NCI-H82 treated with DMSO at 0.1 percent for 48 hours (cell line): ENCODE data around the gene SIT1.

Experiments used
- DNase-seq: peaks from one replicate; lab custom pipeline; 2025; ENCODE audit not compliant: unreplicated experiment; lab: John Stamatoyannopoulos, UW

SIT1 gene, protein sequence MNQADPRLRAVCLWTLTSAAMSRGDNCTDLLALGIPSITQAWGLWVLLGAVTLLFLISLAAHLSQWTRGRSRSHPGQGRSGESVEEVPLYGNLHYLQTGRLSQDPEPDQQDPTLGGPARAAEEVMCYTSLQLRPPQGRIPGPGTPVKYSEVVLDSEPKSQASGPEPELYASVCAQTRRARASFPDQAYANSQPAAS

DNA sequence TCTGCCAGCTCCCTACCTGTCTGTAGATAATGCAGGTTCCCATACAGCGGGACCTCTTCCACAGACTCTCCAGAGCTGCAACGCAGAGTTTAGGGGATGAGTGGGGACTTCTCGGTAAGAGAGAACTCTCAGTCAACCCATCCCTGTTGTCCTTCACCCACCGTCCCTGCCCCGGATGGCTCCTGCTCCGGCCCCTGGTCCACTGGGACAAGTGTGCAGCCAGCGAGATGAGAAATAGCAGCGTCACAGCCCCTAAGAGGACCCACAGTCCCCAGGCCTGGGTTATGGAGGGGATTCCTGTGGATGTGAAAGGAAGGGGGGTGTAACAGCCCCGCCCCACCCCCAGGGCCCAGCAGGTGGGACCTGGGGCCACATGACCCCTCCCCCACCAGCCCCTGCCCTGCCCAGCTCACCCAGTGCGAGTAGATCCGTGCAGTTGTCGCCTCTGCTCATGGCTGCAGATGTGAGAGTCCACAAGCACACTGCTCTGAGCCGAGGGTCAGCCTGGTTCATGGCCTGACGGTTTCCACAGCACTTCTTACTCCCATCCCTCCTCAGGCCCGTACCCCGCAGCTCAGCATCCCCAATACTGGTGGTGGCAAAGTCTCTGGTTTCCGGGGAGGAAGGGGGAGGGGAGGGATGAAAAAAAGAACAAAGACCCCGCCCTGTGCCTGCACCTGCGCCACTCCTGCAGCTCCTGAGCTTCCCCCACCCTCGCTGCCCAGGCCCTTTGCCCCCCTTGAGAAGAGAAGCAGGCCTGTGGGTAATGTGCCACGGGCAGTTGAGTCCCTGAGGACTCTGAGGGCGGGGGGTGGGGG, at the start of gene SIT1:
Gene SIT1 (minus strand): TSS at position 591 of the 818 bp plus-strand sequence. CDS start 78 bp downstream, at position 513.
- no peak for DNase-seq

DNA sequence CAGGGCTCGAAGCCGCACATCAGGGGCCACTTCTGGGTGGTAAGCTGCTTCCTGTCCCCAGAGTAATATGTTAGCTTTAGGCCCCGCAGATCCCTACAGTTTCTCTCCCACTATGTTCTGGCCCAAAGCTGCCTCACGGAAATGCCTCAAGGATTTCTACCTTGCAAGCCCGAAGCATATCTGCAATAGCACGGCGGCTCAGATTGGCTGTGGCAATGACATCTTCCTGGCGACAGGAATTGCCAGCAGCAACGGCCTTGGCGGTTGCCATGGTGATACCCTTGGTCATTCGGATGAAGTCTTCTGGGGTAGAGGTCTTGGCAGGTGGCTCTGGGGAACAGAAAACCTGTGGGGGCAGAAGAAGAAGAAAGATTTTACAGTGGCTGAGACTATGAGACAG, 49.3 kb upstream of the SIT1 start:
- DNase-seq, result no peak

DNA sequence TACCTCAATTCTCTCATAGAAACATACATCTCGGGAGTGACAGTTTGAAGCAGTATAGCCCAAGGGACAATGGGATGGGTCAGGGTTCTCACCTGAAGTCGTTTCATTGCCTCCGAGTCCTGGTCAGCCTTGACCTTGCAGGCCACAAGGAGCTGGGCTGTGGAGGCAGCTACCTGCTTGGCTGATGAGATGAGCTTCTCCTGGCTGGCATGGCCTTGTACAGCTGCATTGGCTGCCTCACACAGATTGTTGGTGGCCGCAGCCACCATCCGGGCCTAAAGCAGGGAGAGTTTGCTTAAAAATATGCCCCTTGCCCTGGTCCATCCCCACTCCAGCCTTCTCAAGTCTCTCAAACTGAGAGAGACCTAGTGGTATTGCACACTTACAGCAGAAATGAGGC, 47.5 kb upstream of the SIT1 start:
- no peak for DNase-seq

- DNase-seq, result no peak
These were observed 46.8 kb upstream of the SIT1 start for GRCh38 chr9:35697486-35697885.

DNA sequence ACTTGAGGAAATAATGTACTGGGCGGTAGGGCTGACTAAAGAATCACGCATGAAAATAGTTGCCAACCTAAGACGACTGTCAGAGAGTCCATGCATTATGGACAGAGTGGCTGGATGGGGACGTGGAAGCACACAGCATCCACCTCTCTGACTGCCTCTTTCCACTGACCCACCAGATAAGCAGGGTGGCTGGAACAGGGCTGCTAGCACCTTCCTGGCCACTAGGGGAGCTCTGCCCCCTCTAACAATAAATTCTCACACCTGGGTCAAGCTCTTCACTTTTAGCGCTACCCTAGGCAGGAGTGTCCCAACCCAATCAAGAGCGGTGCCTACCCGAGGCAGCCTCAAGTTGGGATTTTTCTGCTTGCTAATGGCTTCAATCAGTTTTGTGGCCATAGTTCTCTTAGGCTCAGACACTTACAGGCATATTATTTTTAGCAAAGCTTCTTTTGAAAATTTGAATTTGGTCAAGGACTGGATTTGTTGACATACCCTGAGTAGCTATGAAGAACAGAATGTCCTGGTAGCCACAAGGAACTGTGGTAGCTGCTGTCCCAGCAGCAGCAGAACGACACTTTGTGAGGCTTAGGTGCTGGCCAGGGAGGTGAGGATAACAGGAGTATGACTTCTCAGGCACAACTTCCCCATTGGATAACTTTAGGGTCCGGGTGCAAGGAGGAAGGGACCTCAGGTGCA, 45.9 kb upstream of the SIT1 start:
- peak; percentile 26 for DNase-seq

DNA sequence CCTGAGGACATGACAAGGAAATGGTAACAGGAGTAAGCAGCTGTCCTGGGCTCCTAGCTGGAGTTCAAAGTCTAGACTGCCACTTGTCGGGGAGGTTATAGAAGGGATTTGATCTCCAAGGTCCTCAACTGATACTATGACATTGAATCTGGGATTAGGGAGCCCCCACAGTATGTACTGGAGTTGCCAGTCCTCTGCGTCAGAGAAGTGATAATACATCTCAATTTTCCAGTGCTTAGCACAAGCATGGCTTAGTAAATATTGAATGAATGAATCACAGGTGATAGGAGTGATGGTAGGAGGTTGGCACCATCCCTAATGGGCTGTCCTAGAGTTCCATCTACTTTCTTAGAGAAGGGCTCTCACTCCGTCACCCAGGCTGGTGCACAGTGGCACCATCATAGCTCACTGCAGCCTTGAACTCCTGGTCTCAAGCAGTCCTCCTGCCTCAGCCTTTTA, 45.2 kb upstream of the SIT1 start:
- no peak for DNase-seq

DNA sequence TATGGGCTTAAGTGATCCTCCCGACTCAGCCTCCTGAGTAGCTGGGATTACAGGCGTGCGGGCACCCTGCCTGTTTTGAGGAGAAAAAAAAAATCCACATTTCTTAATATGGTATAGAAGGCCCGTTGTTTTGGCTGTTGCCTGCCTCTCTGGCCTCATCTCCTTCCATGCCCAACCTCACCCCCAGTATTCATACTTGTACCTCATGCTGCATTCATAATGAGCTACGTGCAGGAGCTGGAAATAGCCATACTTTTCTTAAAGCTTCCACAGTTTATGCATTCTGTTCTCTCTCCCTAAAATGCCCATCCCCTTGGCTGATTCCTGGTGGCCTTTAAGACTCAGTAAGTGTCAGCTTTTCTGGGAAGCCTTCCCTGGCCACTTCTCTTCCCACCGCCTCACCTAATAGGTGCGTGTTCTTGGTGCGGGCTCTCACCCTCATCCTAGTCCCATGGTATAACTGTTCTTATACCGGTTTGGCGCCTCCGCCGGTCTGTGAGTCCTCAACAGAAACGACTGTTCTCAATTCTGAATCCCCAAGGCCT, 41.1 kb upstream of the SIT1 start:
- DNase-seq, result no peak

- DNase-seq, result no peak
These were observed 40.6 kb upstream of the SIT1 start for GRCh38 chr9:35691334-35691650.

DNA sequence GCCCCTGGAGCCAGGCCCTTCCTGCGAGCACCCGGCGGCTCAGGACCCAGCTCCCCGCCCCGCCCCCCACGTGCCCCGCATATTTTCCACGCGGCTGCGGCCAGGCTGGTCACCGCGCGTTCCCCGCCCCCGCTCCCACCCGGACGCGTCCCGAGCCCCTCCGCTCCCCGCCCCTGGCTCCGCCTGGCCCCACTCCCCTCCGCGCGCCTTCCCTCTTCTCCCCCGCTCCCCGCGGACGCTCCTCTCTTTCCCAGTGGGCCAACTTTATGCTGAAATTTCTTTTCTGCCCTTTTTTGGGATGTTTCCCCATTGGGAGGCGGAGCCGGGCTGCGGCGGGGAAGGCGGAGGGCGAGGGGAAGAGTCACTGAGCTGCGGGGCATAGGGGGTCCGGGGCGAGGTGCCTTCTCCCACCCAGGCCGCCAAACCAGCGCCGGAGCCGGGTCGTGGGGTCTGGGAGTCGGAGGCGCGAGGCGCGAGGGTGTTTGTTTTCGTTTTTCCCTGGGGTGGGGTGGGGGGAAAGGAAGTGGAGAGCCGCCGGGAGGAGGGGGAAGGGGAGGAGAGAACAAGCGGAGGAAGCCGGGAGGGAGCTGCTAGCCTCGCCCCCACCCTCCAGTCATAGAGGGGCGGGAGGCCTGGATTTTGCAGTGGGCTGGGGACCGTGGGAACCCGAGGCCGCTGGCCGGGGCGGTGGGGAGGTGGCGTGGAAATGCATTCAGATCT, 40.0 kb upstream of the SIT1 start:
- no peak for DNase-seq

- no peak for DNase-seq
These were observed 39.5 kb upstream of the SIT1 start for GRCh38 chr9:35690294-35690613.

GRCh38 chr9:35689542-35690293, 39.0 kb upstream of the SIT1 start, which contains the start of gene TPM2:
Gene TPM2 (minus strand): TSS chr9:35689925. CDS start chr9:35689817, 108 bp downstream.
- no peak for DNase-seq

GRCh38 chr9:35688558-35689541, 38.1 kb upstream of the SIT1 start:
- DNase-seq, result no peak

DNA sequence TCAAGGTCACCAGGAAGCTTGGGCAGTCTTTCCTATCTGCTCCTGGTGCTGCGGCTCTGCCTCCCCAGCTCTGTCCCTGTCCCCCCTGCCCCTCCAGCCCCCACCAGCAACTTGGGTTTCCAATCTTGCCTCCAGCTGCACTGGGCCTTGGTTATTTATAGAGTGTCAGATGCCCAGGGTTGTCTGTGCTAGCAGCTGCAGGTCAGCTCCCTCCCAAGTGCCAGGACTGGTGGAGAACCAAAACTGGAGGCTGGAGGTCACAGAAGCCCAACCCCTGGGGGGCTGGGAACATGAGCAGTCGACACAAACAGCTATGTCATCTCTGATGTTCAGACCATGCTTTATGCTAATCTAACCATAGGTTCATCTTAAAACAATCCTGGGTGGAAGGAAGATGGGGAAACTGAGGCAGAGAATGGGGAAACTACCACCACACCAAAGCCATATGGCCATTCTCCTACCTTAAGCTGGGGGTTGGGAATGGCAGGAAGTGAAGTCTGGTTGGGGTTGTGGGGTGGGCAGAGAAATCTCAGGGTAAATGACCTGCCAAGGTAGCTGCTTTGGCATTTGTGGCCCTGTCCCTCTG, 37.3 kb upstream of the SIT1 start:
- DNase-seq, result no peak

GRCh38 chr9:35687306-35687705, 36.6 kb upstream of the SIT1 start:
- DNase-seq, result no peak

DNA sequence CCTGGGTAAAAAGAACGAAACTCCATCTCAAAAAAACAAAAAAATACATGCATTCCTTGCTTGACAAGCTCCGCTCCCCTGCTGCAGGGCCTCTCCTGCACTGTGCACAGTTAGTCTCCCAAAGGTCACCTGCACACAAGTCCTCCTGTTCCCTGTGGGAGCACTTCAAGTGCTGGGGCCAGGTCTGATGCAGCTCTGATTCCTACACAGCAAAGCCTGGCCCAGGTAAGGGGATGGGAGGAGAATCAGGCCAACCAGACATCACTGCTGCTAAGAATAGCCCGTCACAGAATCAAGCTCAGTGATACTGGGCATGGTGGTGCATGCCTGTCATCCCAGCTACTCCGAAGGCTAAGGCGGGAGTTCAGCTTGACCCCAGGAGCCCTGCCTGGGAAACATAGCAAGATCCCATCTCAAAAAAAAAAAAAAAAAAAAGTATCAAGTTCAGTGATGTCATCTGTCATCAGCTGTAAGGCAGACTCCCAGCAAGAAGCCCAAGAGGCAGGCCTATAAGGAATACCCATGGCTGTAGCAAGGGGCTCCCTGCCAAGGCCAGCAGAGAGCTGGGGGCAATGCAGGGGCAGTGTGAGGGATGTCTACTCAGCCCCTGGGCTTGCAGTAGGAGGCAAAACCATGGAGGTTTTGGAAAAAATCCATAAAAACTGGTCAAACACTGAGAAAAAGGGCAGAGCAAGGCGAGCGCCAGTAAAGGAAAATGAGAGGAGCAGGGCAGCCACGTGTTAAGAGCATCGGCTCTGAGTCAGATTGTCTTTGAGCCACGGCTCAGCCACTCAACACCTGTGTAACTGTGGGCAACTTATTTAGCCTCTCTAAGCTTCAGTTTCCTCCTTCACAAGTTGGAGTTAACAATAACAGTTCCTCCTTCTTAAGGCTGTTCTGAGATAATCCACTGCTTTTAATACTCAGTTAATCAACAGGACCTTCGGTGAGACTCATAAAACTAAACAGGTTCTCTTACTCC, 35.8 kb upstream of the SIT1 start:
- DNase-seq, result no peak

DNA sequence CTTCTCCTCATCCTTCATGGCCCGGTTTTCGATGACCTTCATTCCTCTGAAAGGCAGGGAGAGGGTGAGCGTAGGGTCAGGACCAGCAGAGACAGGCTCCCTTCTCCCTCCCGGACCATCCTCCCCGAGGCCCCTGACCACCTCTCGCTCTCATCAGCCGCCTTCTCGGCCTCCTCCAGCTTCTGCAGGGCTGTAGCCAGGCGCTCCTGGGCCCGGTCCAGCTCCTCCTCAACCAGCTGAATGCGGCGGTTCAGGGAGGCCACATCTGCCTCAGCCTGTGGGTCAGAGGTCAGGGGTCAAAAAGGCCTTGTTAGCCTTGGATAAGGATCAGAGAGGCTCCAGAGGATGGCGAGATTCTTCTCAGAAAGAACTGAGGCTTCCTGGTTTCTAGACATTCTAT, 34.8 kb upstream of the SIT1 start:
- DNase-seq, result no peak

GRCh38 chr9:35684921-35685320, 34.2 kb upstream of the SIT1 start:
- no peak for DNase-seq

DNA sequence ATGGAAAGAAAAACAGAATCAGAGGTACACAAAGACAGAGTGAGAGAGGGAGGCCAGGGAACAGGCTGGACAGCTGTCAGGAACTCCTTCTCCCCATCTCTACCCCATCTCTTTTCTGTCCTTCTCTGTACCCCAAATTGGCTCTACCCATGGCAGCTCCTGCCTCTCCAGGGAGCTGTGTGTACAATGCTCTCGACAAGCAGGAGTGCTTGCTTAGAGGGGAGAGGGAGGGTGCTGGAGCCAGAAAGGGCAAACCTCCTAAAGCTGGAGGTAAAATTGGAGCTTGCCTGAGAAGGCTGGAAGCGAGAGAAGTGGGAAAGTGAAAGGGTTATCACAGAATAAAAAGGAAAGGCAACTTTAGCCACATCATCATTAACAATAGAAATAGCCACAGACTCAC, 32.6 kb upstream of the SIT1 start:
- no peak for DNase-seq
